Ascending aorta (tissue), 2 donors: ENCODE data around the gene MAPK1. TPM values are rescaled to one million over a fixed set of nuclear protein-coding genes. Genes with fewer than 3 reads are reported as not detected.
"Not testable (repeated sequence)": the region's sequence is repeated elsewhere in the genome, so short reads cannot be mapped to it uniquely, and the experiment has no call there.

ENCODE experiments used
- DNase-seq, 2 donors: peaks; one replicate each; pipeline ENCODE4 v3.0.0-alpha.2; 2019; ENCODE audit warnings: low spot score in 2 of 2
- H3K27ac ChIP-seq, 2 donors: fragments of 200-600 bp; sonication (generic); one replicate each; pipeline ENCODE4 v1.5.1; 2016 to 2017; ENCODE audit warnings: mild to moderate bottlenecking in 1 of 2
- H3K27me3 ChIP-seq: fragments of 200-600 bp; sonication (generic); one replicate; pipeline ENCODE4 v1.5.1; 2017
- H3K36me3 ChIP-seq, 2 donors: fragments of 200-600 bp; sonication (generic); one replicate each; pipeline ENCODE4 v1.5.1; 2016
- H3K4me1 ChIP-seq, 2 donors: fragments of 200-600 bp; sonication (generic); one replicate each; pipeline ENCODE4 v1.5.1; 2016 to 2017; ENCODE audit warnings: mild to moderate bottlenecking in 1 of 2
- H3K4me3 ChIP-seq, 2 donors: fragments of 200-600 bp; sonication (generic); one replicate each; pipeline ENCODE4 v1.5.1; 2016 to 2017; ENCODE audit warnings: mild to moderate bottlenecking in 1 of 2
- H3K9me3 ChIP-seq, 2 donors: fragments of 200-600 bp; sonication (generic); one replicate each; pipeline ENCODE4 v1.5.1; 2016
- intact Hi-C: fragments of 100-400 bp; cut with DNase I; formaldehyde crosslinking; loops from one replicate; pipeline ENCODE4 v1.15.1; 2023
- total RNA-seq: library from RNA; depleted of rRNA; stranded (reverse); fragments of >200 nt; gene quantifications from one replicate; pipeline ENCODE4 v1.1.0, GENCODE V29; 2016
- TF ChIP-seq, protein P1 (sequence below), 3 experiments: fragments of 200-600 bp in 2 of 3; fragments of 450-650 bp in 1 of 3; sonication (generic) in 2 of 3; IDR thresholded peaks; one replicate each; pipeline ENCODE4 v1.5.1; 2016 to 2019; ENCODE audit warnings: antibody characterized with exemption in 3 of 3, mild to moderate bottlenecking in 1 of 3, moderate library complexity in 1 of 3

MAPK1 gene
- total RNA-seq, 1 donor from 2014 or later = 43.3 TPM

DNA sequence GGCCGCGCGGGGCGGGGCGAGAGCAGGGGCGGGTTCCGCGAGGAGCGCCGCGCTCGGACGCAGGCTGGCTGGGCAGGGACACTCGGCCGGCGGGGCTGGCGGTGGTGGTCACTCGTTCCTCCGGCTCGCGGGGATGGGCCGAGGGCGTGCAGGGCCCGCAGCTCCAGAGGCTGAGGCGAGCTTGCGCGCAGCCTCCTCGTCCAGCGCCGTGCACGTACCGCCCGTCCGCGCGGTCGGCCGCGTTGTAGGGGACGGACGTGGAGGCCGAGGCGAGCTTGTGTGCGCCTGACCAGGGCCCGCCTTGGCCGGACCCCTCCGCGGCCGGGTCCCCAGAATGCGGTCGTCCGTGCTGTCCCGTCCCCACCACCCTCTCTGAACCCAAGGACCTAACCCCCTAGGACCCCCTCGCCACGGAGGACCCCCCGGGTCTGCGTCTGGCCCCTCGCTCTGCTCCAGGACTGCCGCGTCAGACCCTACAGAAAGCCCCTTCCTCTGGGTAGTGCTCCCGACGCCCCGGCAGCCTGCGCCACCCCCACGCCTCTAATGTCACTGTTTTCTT, 131.3 kb downstream of the MAPK1 start:
- Histone ChIP-seq H3K4me3 (peak overlapping the region; percentile 58 to 78), H3K36me3 (no peaks in the 10 kb centered on the region), H3K27ac (peak overlapping the region in 1 of 2 donors; percentile 37), H3K9me3 (no peaks in the 10 kb centered on the region), H3K27me3 (no peaks in the 10 kb centered on the region), H3K4me1 (peaks cover 0 to 7% of the 10 kb centered on the region in 2 donors)
- TF ChIP-seq, protein P1, sequence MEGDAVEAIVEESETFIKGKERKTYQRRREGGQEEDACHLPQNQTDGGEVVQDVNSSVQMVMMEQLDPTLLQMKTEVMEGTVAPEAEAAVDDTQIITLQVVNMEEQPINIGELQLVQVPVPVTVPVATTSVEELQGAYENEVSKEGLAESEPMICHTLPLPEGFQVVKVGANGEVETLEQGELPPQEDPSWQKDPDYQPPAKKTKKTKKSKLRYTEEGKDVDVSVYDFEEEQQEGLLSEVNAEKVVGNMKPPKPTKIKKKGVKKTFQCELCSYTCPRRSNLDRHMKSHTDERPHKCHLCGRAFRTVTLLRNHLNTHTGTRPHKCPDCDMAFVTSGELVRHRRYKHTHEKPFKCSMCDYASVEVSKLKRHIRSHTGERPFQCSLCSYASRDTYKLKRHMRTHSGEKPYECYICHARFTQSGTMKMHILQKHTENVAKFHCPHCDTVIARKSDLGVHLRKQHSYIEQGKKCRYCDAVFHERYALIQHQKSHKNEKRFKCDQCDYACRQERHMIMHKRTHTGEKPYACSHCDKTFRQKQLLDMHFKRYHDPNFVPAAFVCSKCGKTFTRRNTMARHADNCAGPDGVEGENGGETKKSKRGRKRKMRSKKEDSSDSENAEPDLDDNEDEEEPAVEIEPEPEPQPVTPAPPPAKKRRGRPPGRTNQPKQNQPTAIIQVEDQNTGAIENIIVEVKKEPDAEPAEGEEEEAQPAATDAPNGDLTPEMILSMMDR (IDR thresholded peaks at IDR 0.05) = peak in 1 of 3 experiments; percentile 6
- DNase-seq = no peak
- intact Hi-C loops = loop anchor here (5.0 kb wide), 2 partner anchors 69 to 131 kb away; partner anchors contain the start of genes MAPK1 and PPIL2

DNA sequence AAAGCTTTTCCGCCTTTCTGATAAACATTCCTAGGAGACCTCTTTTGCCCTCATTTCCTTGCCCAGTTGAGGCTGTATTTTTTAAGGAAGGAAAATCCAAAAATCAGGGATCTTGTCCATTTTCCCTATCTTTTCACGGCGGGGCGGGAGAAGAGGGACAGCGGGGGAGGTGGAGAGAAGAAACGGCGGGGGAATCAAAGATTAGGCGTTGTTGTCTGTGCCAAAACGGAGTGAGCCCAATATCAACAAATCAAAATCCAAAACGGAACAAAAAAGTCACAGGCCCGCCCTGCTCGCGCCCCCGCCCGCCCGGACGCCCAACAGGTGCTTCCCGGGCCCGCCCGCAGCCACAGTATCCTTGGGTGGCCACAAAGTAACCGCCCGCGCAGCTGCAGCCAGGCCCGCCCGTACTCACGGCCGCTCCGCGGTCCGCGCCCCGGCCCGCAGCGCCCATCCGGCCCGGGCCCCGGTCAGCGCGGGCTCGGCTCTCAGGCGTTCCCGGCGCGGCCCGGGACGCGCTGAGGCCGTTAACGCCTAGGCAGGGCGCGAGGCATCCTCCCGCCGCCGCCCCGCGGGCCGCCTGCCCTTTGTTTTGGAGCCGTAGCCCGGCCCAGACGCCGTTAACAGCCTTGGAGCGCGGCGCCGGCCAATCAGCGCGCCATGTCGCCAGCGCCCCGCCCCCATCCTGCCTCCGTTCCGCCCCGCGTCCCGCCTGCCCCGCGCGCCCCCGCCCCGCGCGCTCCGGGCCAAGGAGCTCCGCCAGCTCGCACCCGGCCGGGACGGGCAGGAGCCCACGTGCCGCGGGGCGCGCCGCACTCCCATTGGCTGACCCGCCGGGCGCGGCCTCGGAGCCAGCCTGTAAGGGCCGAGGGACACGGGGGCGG, 132.0 kb downstream of the MAPK1 start, which contains the start of gene YPEL1:
TSS of gene YPEL1 (minus strand) at position 595 of the 884 bp plus-strand sequence. CDS start 25,050 bp downstream, outside the sequence.
- no peaks in the 10 kb centered on the region for H3K9me3 ChIP-seq
- H3K4me1 ChIP-seq = peaks cover 0 to 7% of the 10 kb centered on the region in 2 donors
- H3K27me3 ChIP-seq = no peaks in the 10 kb centered on the region
- no peaks in the 10 kb centered on the region for H3K36me3 ChIP-seq
- TF ChIP-seq, protein P1 (IDR thresholded peaks at IDR 0.05) = peak in 1 of 3 experiments; percentile 8
- intact Hi-C loops = loop anchor here (1.0 to 5.0 kb wide), 4 partner anchors 22 to 203 kb away; partner anchors contain the start of genes MAPK1 and PPIL2
- peak; percentile 91 to 98 for DNase-seq
- H3K27ac ChIP-seq = peak within 1 kb of the TSS; percentile 58 to 72
- peak within 1 kb of the TSS; percentile 69 to 78 for H3K4me3 ChIP-seq

DNA sequence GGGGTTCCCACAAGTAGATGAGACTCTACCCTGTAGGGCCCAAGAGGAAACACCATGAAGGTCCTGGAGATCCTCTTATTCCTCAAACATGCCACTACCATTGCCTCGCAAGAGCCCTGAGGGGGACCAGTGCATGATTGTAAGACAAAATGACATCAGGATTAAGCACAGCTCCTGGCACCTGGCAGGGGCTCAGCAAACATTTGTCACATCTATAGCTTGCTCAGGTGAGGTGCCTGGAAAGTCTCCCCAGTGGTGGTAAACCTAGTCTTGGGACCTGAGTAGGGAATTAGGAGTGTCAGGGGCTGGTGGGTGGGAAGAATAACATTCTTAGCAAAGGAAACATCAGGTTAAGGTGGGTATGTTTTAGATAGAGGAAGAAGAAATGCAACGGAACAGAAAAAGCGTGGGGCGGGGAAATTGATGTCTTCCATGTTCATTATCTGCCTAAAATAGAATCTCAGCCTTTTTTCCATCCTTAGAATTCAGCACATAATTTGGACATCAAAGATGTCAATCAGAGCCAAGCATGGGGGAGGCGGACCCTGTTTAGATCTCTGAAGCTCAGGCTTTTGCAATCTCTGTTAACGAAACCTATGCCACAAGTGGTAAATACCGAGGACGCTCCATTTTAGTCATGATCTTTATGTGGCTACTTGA, 132.8 kb downstream of the MAPK1 start:
- intact Hi-C loops = loop anchor here (1.0 to 5.0 kb wide), 4 partner anchors 21 to 204 kb away; partner anchors contain the start of genes MAPK1 and PPIL2
- H3K4me1 ChIP-seq = peaks cover 0 to 7% of the 10 kb centered on the region in 2 donors
- peak overlapping the region; percentile 69 to 78 for H3K4me3 ChIP-seq
- TF ChIP-seq, protein P1 (IDR thresholded peaks at IDR 0.05) = no peak
- H3K36me3 ChIP-seq = no peaks in the 10 kb centered on the region
- no peak for DNase-seq
- H3K27me3 ChIP-seq = no peaks in the 10 kb centered on the region
- H3K9me3 ChIP-seq = no peaks in the 10 kb centered on the region
- peak overlapping the region; percentile 58 to 72 for H3K27ac ChIP-seq

DNA sequence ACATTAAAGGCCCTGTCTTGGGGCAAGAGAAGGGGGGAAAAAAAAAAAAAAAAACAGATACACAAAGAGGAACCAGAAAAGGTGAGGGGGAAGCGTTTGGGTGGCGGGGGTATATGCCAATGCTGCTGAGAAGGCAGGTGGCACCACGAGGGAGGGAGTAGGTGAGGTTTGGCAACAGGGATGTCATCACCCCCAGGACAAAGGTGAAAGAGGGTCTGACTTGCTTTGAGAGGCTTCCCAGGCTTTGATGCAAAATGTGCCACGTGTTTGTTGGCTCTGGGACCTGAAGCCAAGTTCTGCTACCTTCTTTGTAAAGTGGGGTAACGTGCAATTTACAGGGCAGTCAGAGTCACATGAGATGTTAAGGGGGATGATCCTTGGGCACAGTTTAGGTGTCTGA, 135.9 kb downstream of the MAPK1 start:
- H3K36me3 ChIP-seq = no peaks in the 10 kb centered on the region
- H3K27me3 ChIP-seq = no peaks in the 10 kb centered on the region
- no peak for DNase-seq
- no peak overlapping the region for H3K4me3 ChIP-seq
- TF ChIP-seq, protein P1 (IDR thresholded peaks at IDR 0.05) = no peak
- no peaks in the 10 kb centered on the region for H3K9me3 ChIP-seq
- peaks cover 0 to 7% of the 10 kb centered on the region in 2 donors for H3K4me1 ChIP-seq
- intact Hi-C loops = no loop called here
- H3K27ac ChIP-seq = no peak overlapping the region

DNA sequence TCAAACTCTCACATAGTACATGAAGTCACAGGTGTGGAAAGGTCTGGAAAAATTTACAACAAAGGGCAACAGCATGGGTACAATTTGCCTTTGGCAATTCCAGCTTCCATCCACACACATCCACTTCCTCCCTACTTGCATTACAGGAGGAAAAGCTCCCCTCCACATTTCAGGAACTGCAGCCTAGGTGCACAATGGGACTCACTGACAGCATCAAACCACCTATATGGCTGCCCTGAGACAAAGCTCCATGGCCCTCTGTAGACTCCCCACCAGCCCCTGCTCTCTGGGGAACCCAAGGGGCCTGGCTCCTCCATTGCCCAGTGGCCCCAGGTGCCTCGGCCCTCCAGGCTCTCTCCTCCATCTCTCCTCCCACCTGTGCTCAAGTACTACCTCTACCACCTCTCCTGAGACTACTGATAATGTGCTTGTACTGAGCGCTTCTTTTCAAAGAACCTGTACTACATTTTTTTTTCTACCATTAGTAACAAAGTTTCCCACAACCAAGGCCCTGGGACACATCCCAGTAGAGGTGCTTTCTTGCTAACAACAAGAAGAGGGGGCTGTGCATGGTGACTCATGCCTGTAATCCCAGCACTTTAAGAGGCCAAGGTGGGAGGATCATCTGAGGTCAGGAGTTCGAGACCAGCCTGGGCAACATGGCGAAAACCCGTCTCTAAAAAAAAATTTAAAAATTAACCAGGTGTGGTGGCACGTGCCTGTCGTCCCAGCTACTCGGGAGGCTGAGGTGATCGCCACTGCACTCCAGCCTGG, 136.7 kb downstream of the MAPK1 start:
- no peak overlapping the region for H3K27ac ChIP-seq
- H3K9me3 ChIP-seq = no peaks in the 10 kb centered on the region
- H3K36me3 ChIP-seq = no peaks in the 10 kb centered on the region
- TF ChIP-seq, protein P1 (IDR thresholded peaks at IDR 0.05) = no peak
- peaks cover 0 to 3% of the 10 kb centered on the region in 2 donors for H3K4me1 ChIP-seq
- no peaks in the 10 kb centered on the region for H3K27me3 ChIP-seq
- no peak for DNase-seq
- intact Hi-C loops = no loop called here
- H3K4me3 ChIP-seq = no peak overlapping the region

DNA sequence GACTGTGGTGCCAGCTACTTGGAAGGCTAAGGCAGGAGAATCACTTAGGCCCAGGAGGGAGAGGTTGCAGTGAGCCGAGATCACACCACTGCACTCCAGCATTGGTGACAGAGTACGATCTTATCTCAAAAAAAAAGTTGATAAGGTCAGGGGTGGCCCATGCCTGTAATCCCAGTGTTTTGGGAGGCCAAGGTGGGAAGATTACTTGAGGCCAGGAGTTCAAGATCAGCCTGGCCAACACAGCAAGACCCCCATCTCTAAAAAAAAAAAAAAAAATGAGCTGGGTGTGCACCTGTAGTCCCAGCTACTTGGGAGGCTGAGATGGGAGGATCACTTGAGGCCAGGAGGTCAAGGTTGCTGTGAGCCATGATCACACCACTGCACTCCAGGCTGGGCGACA, 138.3 kb downstream of the MAPK1 start:
- H3K9me3 ChIP-seq, H3K4me1 ChIP-seq, DNase-seq, H3K36me3 ChIP-seq, H3K27me3 ChIP-seq, H3K27ac ChIP-seq, H3K4me3 ChIP-seq, intact Hi-C loops: not testable (repeated sequence)
